CD4-positive, alpha-beta T cell treated with Interleukin-17A for 4 hours (primary cell): ENCODE results near the gene GLI1.
A peak's percentile ranks its signal among the peaks of the same experiment; 100 is the strongest.
"Not testable (repeated sequence)": the region's sequence is repeated elsewhere in the genome, so short reads cannot be mapped to it uniquely, and the experiment has no call there.

Source experiments
- DNase-seq: peaks from one replicate; pipeline ENCODE4 v3.0.0-alpha.2; 2020; ENCODE audit warnings: mixed read lengths

Gene GLI1

GRCh38 chr12:57441846-57442427 is 17.6 kb upstream of the GLI1 start:
- DNase-seq = no peak

- DNase-seq = not testable (repeated sequence)
Observed at GRCh38 chr12:57444337-57444736, 15.2 kb upstream of the GLI1 start.

GRCh38 chr12:57444744-57445143 is 14.8 kb upstream of the GLI1 start:
- no peak for DNase-seq

GRCh38 chr12:57446292-57446960 is 13.2 kb upstream of the GLI1 start:
- no peak for DNase-seq

GRCh38 chr12:57448669-57449068 is 10.9 kb upstream of the GLI1 start:
- no peak for DNase-seq

GRCh38 chr12:57449375-57449774 is 10.2 kb upstream of the GLI1 start:
- no peak for DNase-seq

- no peak for DNase-seq
Observed at GRCh38 chr12:57450057-57450456, 9.5 kb upstream of the GLI1 start.

- no peak for DNase-seq
Observed at GRCh38 chr12:57451233-57451778, 8.3 kb upstream of the GLI1 start.

- DNase-seq = no peak
Observed at GRCh38 chr12:57452181-57452936, 7.2 kb upstream of the GLI1 start.

GRCh38 chr12:57452937-57453509 is 6.6 kb upstream of the GLI1 start:
- peak; percentile 58 for DNase-seq

GRCh38 chr12:57454213-57454565 is 5.4 kb upstream of the GLI1 start:
- no peak for DNase-seq

GRCh38 chr12:57454566-57455373 is 4.8 kb upstream of the GLI1 start, which contains the start of gene INHBE:
Gene INHBE, plus strand, starts transcription at chr12:57455307. Its CDS starts 230 bp downstream, at chr12:57455537.
- no peak for DNase-seq

- no peak for DNase-seq
Observed at GRCh38 chr12:57455374-57456144, 4.0 kb upstream of the GLI1 start.

GRCh38 chr12:57456145-57456700 is 3.4 kb upstream of the GLI1 start:
- peak; percentile 64 for DNase-seq

- DNase-seq = no peak
Observed at GRCh38 chr12:57456737-57457490, 2.7 kb upstream of the GLI1 start.

GRCh38 chr12:57458665-57459054 is 925 bp upstream of the GLI1 start:
- DNase-seq = no peak

- peak; percentile 95 for DNase-seq
Observed at GRCh38 chr12:57459055-57459749, 383 bp upstream of the GLI1 start.

GRCh38 chr12:57460468-57460784 is 841 bp downstream of the GLI1 start:
- DNase-seq = no peak

- no peak for DNase-seq
Observed at GRCh38 chr12:57460841-57461275, 1.3 kb downstream of the GLI1 start.

GRCh38 chr12:57461276-57461916 is 1.8 kb downstream of the GLI1 start:
- DNase-seq = peak; percentile 44
